GM18868 (cell line): ENCODE measurements around the gene LARGE1.

Experiments used
- ATAC-seq: cut with Tn5 transposase; IDR thresholded peaks from one replicate; pipeline ENCODE4 v1.9.1; 2021; ENCODE audit warnings: mild to moderate bottlenecking, moderate library complexity; ENCODE audit not compliant: unreplicated experiment

LARGE1 gene

GRCh38 chr22:33914699-33915098 is 5.6 kb downstream of the LARGE1 start:
- ATAC-seq, result no peak

GRCh38 chr22:33914131-33914530 is 6.1 kb downstream of the LARGE1 start:
- no peak for ATAC-seq

GRCh38 chr22:33913188-33913587 is 7.1 kb downstream of the LARGE1 start:
- no peak for ATAC-seq

DNA sequence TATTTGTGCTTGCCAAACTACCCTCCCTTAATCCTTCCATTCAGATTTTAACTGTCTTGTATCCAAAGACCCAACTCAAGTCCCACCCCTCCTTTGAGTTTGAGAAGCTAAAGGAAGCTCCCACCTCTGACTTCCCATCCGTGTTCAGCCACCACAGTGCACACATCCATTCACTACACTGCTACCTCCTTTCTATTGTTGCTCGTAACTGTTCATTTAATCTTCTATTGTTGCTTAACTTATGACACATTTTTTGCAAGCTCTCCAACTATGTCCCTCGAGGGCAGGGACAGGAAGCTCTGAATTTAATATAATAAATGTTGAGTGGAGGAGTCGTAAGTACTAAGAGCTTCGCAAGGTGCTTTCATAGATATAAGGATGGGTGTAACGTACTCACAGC is 10.4 kb downstream of the LARGE1 start:
- no peak for ATAC-seq

DNA sequence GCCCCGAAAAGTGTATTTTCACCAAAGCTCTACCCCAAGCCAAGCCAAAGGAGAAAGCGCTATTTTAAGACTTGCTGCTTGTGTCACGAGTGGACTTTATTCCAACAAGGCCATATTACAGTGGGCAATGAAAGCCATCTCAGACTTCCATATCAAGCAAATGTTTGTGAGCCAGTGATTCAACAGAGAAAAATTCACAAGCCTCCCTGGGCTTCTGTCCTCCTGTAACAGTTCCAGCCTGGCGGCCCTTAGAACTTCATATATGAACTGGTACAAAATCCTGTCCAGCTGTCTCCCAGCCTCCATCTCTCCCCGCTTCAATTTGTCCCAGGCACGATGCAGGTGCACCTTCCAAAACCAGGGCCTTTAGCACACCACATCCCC is 11.2 kb downstream of the LARGE1 start:
- no peak for ATAC-seq

GRCh38 chr22:33908171-33909074 is 11.9 kb downstream of the LARGE1 start:
- ATAC-seq, result no peak

GRCh38 chr22:33906954-33907353 is 13.3 kb downstream of the LARGE1 start:
- no peak for ATAC-seq

GRCh38 chr22:33906475-33906874 is 13.8 kb downstream of the LARGE1 start:
- no peak for ATAC-seq

- ATAC-seq, result no peak
Measured at GRCh38 chr22:33903012-33903411, 17.3 kb downstream of the LARGE1 start.

- no peak for ATAC-seq
Measured at GRCh38 chr22:33902073-33902472, 18.2 kb downstream of the LARGE1 start.

DNA sequence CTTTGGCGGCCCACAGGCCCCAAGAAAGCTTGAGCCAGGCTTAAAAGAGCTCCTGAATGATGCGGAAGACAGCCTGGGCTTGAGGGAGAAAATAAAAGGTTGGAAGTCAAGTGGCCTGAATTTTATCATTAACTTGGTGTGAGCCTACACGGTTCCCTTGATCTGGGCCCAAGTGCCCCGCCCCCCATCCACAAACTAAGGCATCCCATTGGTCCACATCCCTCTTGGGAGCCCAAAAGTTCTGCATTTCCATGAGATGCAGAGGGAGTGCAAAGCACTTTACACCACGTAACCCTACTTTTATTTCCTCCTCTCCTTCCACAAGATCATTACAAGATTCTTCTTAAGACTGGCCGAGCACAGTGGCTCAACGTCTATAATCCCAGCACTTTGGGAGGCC is 22.2 kb downstream of the LARGE1 start:
- no peak for ATAC-seq

GRCh38 chr22:33897448-33897835 is 22.8 kb downstream of the LARGE1 start:
- no peak for ATAC-seq

GRCh38 chr22:33896575-33897447 is 23.5 kb downstream of the LARGE1 start:
- no peak for ATAC-seq

DNA sequence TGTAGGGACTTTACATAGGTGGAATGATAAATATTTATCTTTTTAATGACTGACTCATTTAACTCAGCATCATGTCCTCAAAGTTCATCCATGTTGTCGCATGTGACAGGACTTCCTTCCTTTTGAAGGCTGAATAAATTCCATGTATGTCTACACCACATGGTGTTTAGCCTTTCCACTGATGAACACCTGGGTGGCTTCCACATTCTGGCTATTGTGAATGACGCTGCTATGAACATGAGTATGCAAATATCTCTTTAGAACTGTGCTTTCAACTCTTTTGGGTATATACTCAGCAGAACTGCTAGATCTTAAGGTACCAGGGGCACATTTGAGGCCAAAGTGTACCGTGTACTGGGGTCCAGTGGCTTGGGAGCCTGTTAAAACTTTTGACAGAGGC is 24.1 kb downstream of the LARGE1 start:
- ATAC-seq, result no peak

- ATAC-seq, result no peak
Measured at GRCh38 chr22:33895444-33895843, 24.8 kb downstream of the LARGE1 start.

GRCh38 chr22:33894515-33894914 is 25.8 kb downstream of the LARGE1 start:
- ATAC-seq, result no peak

DNA sequence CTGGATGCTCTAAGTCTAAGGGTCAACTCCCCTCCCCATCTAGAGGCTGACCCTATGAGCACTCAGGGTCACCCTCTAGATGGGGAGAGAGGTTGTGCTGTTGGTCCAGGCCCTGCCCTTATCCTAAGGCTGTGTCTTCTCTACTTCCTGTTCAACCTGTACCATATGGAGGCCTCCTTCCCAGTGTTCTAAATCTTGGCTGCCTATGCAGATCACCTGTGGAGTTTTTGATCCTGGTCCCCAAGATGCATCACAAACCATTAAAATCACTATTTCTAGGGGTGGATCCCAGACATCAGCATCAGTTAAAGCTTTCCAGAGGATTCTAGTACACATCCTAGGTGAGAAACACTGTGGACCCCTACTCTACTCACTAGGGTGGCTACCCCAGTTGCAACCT is 26.2 kb downstream of the LARGE1 start:
- no peak for ATAC-seq

DNA sequence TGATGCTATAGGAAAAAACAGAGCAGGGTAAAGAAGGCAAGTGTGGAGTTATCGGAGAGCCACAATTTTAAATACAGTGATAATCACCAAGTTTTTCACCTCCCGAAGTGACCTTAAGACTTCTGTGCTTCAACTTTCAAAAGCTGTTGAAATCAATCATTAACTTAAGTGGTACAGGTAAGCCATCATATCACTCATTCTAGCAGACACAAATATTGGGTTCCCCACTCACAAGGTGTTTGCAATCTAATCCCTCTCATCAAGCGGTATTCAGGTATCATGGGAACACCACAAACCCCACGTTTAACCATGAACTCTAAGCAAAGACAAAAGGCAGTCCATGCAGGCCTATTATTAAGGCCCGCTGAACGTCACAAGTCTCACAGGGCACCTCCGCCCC is 26.8 kb downstream of the LARGE1 start:
- ATAC-seq, result no peak

GRCh38 chr22:33891992-33892391 is 28.3 kb downstream of the LARGE1 start:
- no peak for ATAC-seq

GRCh38 chr22:33891455-33891854 is 28.8 kb downstream of the LARGE1 start:
- ATAC-seq, result no peak

DNA sequence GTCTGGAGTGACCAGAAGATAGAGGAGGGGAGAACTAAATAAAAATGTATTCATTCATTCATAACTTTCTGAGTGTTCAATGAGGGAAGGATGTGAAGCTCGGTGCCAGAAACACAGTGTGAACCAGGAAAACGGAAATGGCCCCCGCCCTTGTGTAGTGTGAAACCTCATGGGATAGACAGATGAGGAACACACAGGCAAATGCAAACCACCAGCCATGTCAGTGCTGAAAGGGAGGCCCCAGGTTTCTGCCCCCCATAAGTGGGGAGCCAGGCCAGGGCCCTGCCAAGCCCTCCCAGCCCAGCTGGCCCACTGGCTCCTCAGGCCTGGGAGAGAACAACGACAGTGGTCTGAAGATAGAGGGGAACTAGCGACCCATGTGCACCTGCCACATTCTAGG is 30.5 kb downstream of the LARGE1 start:
- no peak for ATAC-seq

DNA sequence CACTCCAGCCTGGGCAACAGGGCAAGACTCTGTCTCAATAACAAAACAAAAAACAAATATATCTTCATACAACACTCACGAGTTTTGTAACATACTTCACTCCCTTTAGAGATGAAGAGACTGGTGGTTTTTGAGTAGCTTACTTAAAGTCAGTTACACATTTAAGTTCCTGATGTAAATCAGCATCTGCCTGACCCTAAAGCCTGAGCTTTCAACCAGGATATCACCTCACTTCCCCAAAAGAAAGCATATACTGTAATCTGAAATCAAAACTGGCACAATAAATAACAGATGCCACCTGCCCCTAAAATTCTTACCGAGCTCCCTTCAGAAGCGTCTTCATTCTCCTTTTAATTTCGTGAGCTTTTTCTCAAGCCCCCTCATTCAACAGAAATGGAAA is 31.5 kb downstream of the LARGE1 start:
- no peak for ATAC-seq
